Urothelium cell line (cell line): Measurements from ENCODE around the gene MAP1B.
A peak's percentile ranks its signal among the peaks of the same experiment; 100 is the strongest.
"Not testable (repeated sequence)": the region's sequence is repeated elsewhere in the genome, so short reads cannot be mapped to it uniquely, and the experiment has no call there.

Experiments
- DNase-seq: peaks from one replicate; pipeline ENCODE4 v3.0.0; 2011; ENCODE audit warnings: low spot score, mixed read lengths
- FAIRE-seq: peaks from 2 replicates; lab custom pipeline; 2011; peaks lifted over from hg19 to GRCh38; lab: Jason Lieb, UNC

MAP1B gene

GRCh38 chr5:72107131-72107900, at the start of gene MAP1B:
TSS of gene MAP1B (plus strand) at chr5:72107475. CDS start at chr5:72107532, 57 bp downstream.
- FAIRE-seq: no peak
- peak; percentile 76 for DNase-seq

- FAIRE-seq (no peak), DNase-seq (no peak)
Measured at GRCh38 chr5:72057816-72058215, 49.5 kb upstream of the MAP1B start.

GRCh38 chr5:72063219-72063819, 44.0 kb upstream of the MAP1B start:
- FAIRE-seq: no peak
- DNase-seq: peak; percentile 50

GRCh38 chr5:72064801-72065570, 42.3 kb upstream of the MAP1B start:
- DNase-seq (no peak), FAIRE-seq (no peak)

GRCh38 chr5:72065751-72066255, 41.5 kb upstream of the MAP1B start:
- FAIRE-seq: no peak
- DNase-seq: peak; percentile 52

GRCh38 chr5:72066705-72067107, 40.6 kb upstream of the MAP1B start:
- FAIRE-seq: no peak
- DNase-seq: peak; percentile 60

- FAIRE-seq (peak; percentile 37), DNase-seq (peak; percentile 89)
Measured at GRCh38 chr5:72067682-72068470, 39.4 kb upstream of the MAP1B start.

- peak; percentile 32 for FAIRE-seq
- no peak for DNase-seq
Measured at GRCh38 chr5:72070529-72070928, 36.7 kb upstream of the MAP1B start.

- DNase-seq (no peak), FAIRE-seq (no peak)
Measured at GRCh38 chr5:72071906-72072305, 35.4 kb upstream of the MAP1B start.

GRCh38 chr5:72074251-72074650, 33.0 kb upstream of the MAP1B start:
- DNase-seq (no peak), FAIRE-seq (no peak)

GRCh38 chr5:72075461-72075860, 31.8 kb upstream of the MAP1B start:
- DNase-seq (no peak), FAIRE-seq (no peak)

- no peak for FAIRE-seq
Measured at GRCh38 chr5:72076621-72077300, 30.5 kb upstream of the MAP1B start.

GRCh38 chr5:72077390-72077789, 29.9 kb upstream of the MAP1B start:
- no peak for DNase-seq
- FAIRE-seq: no peak

More at GRCh38 chr5:72076621-72077300, 30.5 kb upstream of the MAP1B start:
- no peak for DNase-seq

- FAIRE-seq (no peak), DNase-seq (peak; percentile 14)
Measured at GRCh38 chr5:72079288-72079687, 28.0 kb upstream of the MAP1B start.

GRCh38 chr5:72082048-72082447, 25.2 kb upstream of the MAP1B start:
- FAIRE-seq: no peak
- no peak for DNase-seq

GRCh38 chr5:72084876-72085275, 22.4 kb upstream of the MAP1B start:
- DNase-seq (no peak), FAIRE-seq (no peak)

GRCh38 chr5:72085319-72085718, 22.0 kb upstream of the MAP1B start:
- DNase-seq: no peak
- FAIRE-seq: no peak

GRCh38 chr5:72089713-72090112, 17.6 kb upstream of the MAP1B start:
- DNase-seq, FAIRE-seq: not testable (repeated sequence)

GRCh38 chr5:72092074-72092473, 15.2 kb upstream of the MAP1B start:
- FAIRE-seq (no peak), DNase-seq (no peak)

GRCh38 chr5:72093217-72093616, 14.1 kb upstream of the MAP1B start:
- DNase-seq (no peak), FAIRE-seq (no peak)
